Measurements from ENCODE around the gene DNAJC15. TPM values are rescaled to one million over a fixed set of nuclear protein-coding genes. Genes with fewer than 3 reads are reported as not detected.

DNAJC15 gene
- polyA plus RNA-seq, 1 donor, result 26.7 TPM

DNA sequence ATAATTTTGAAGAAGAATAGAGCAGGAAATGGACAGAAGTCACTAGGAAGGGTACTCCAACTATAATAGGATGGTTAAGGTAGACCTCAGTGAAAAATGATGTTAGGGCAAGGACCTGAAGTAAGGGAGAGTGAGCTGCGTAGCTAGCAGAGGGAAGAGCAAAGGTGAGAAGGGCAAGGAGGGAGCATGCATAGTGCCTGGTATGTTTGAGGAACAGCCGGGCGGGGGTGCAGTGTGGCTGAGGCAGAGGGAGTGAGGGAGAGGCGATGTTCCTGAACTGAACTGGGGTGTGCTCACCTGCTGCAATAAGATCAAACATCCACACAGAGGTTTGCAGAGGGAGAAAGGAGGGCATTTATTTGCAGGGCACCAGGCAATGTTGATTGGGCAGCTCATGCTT, 110.4 kb downstream of the DNAJC15 start:
- no CpG with 5 or more reads among the region's 4 CpGs for WGBS (ENCODE audit: insufficient coverage, low lambda C conversion rate)
- no peaks in the 10 kb centered on the region for H3K36me3 ChIP-seq (ENCODE audit: control insufficient read depth, insufficient read depth, low read length)
- DNase-seq, result no peak
- no peaks in the 10 kb centered on the region for H3K9me3 ChIP-seq (ENCODE audit: control insufficient read depth, low read depth, low read length)
- no peaks in the 10 kb centered on the region for H3K4me1 ChIP-seq (ENCODE audit: control insufficient read depth, insufficient read depth, low read length)
- H3K4me3 ChIP-seq (ENCODE audit: low read length), result no peak overlapping the region
- peaks cover 2% of the 10 kb centered on the region for H3K27me3 ChIP-seq (ENCODE audit: control insufficient read depth, insufficient read depth, low read length)
- H3K27ac ChIP-seq (ENCODE audit: low read length), result no peak overlapping the region

DNA sequence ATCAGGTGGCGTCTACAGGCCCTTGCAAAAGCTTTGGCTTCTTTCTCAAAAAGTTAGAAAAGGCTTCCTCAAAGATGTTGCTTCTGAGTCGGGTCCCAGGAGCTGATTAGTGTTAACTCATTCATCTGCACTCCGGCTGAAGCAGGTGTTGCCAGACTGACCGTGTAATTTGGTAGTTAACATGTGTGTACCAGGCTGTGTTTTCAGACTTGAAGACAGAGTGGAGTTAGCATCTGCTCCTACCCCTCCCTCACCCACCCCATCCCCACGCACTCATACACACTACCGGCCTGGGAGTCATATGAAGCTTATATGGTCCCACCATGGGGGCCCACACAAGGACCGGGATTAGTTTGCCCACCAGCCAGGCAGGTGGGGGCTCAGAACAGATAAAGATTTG, 111.5 kb downstream of the DNAJC15 start:
- Histone ChIP-seq H3K4me1 (ENCODE audit: control insufficient read depth, insufficient read depth, low read length) (no peaks in the 10 kb centered on the region), H3K9me3 (ENCODE audit: control insufficient read depth, low read depth, low read length) (no peaks in the 10 kb centered on the region), H3K36me3 (ENCODE audit: control insufficient read depth, insufficient read depth, low read length) (no peaks in the 10 kb centered on the region), H3K27me3 (ENCODE audit: control insufficient read depth, insufficient read depth, low read length) (peaks cover 2% of the 10 kb centered on the region), H3K4me3 (ENCODE audit: low read length) (no peak overlapping the region), H3K27ac (ENCODE audit: low read length) (no peak overlapping the region)
- DNase-seq, result no peak
- no CpG with 5 or more reads among the region's 7 CpGs for WGBS (ENCODE audit: insufficient coverage, low lambda C conversion rate)

DNA sequence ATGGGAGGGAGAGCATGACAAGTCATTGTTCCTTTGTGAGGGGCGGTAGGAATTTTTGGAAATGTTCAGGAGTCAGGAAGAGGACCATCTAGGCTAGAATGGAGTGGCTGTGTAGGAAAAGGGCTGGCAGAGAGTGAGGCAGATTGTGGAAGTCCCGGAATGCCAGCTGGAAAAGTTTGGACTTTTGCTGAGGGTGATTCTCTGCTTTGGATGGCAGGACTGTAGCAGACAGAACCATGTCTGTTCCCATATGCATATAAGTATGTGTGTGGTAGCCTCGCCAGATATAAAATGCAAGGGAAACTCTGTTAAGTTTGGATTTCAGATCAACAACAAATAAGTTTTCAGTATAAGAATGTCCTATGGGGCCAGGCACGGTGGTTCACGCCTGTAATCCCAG, 112.1 kb downstream of the DNAJC15 start:
- Histone ChIP-seq H3K36me3 (ENCODE audit: control insufficient read depth, insufficient read depth, low read length) (no peaks in the 10 kb centered on the region), H3K4me1 (ENCODE audit: control insufficient read depth, insufficient read depth, low read length) (no peaks in the 10 kb centered on the region), H3K9me3 (ENCODE audit: control insufficient read depth, low read depth, low read length) (no peaks in the 10 kb centered on the region), H3K4me3 (ENCODE audit: low read length) (no peak overlapping the region), H3K27me3 (ENCODE audit: control insufficient read depth, insufficient read depth, low read length) (no peaks in the 10 kb centered on the region), H3K27ac (ENCODE audit: low read length) (no peak overlapping the region)
- no peak for DNase-seq
- no CpG with 5 or more reads among the region's 5 CpGs for WGBS (ENCODE audit: insufficient coverage, low lambda C conversion rate)

DNA sequence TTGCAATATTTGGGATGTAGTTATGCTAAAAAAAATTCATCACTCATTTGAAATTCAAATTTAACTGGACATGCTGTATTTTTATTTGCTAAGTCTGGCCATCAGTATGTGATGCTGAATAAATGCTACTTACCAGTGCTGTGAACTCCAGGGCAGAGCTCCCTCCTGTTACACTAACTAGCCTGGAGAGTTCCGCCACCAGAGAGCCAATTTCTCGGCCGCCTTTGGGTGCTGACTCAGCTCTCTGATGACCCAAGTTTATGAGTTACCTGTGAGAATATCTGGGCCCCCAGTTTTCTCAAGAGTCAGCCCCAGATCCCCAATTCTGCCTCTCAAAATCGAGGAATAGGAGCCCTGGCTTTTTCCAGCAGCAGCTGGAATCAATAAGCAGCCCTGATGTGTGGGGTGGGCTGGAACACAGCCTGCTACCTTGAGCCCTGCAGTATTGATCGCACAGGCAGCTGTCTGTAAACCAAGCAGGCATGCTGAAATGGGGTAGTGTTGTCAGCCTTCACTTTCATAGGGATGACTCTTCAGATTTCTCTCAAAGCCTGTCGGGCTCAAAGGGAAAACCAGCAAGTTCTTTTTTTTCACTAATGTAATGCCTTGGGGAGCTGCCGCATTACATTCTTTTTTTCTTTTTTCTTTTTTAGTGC, 113.7 kb downstream of the DNAJC15 start:
- 80% methylated on average over 1 of the region's 7 CpGs for WGBS (ENCODE audit: insufficient coverage, low lambda C conversion rate)
- no peak for DNase-seq
- Histone ChIP-seq H3K9me3 (ENCODE audit: control insufficient read depth, low read depth, low read length) (no peaks in the 10 kb centered on the region), H3K4me3 (ENCODE audit: low read length) (no peak overlapping the region), H3K27me3 (ENCODE audit: control insufficient read depth, insufficient read depth, low read length) (no peaks in the 10 kb centered on the region), H3K4me1 (ENCODE audit: control insufficient read depth, insufficient read depth, low read length) (no peaks in the 10 kb centered on the region), H3K27ac (ENCODE audit: low read length) (no peak overlapping the region), H3K36me3 (ENCODE audit: control insufficient read depth, insufficient read depth, low read length) (no peaks in the 10 kb centered on the region)

DNA sequence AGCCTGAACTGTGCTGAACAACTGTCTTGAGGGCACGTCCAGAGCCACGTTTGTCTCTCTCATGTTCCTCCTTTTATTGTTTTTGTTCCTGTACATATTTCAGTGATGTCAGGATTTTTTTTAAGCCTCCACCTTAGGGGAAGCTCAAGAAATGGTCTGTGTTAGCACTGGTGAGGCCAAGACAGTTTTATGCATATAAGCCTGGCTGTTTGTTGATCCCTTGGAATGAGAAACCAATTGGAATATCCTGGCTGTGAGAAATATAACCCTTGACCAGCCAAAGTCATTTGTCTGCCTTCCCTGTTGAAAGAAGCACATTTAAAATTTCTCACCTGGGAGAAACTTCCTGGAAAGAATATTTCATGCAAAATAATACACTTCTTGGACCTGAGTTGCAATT, 115.8 kb downstream of the DNAJC15 start:
- no peak overlapping the region for H3K4me3 ChIP-seq (ENCODE audit: low read length)
- H3K27ac ChIP-seq (ENCODE audit: low read length), result no peak overlapping the region
- H3K36me3 ChIP-seq (ENCODE audit: control insufficient read depth, insufficient read depth, low read length), result no peaks in the 10 kb centered on the region
- DNase-seq, result no peak
- no peaks in the 10 kb centered on the region for H3K4me1 ChIP-seq (ENCODE audit: control insufficient read depth, insufficient read depth, low read length)
- no peaks in the 10 kb centered on the region for H3K27me3 ChIP-seq (ENCODE audit: control insufficient read depth, insufficient read depth, low read length)
- 70% methylated on average over 2 of the region's 2 CpGs for WGBS (ENCODE audit: insufficient coverage, low lambda C conversion rate)
- H3K9me3 ChIP-seq (ENCODE audit: control insufficient read depth, low read depth, low read length), result no peaks in the 10 kb centered on the region

DNA sequence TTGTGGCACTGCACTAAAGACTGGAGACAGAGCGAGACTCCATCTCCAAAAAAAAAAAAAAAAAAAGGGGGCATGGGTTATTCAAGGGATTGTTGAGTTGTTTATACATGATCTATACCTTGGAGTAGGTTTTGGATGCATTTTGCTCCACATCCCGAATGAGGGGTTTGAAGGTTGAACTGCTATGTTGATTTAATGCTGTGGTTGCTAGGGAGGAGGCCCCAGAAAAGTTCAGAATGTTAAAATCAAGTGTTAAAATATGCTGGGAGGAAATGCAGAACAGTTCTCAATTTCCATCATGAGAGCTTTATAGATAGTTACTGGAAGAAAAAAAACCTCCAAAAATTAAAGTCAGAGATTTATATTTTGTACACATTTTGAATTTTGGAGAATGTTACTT, 116.5 kb downstream of the DNAJC15 start:
- H3K27ac ChIP-seq (ENCODE audit: low read length), result no peak overlapping the region
- DNase-seq, result no peak
- H3K4me1 ChIP-seq (ENCODE audit: control insufficient read depth, insufficient read depth, low read length), result no peaks in the 10 kb centered on the region
- no peaks in the 10 kb centered on the region for H3K36me3 ChIP-seq (ENCODE audit: control insufficient read depth, insufficient read depth, low read length)
- H3K27me3 ChIP-seq (ENCODE audit: control insufficient read depth, insufficient read depth, low read length), result peaks cover 4% of the 10 kb centered on the region
- no peaks in the 10 kb centered on the region for H3K9me3 ChIP-seq (ENCODE audit: control insufficient read depth, low read depth, low read length)
- WGBS (ENCODE audit: insufficient coverage, low lambda C conversion rate), result 50% methylated on average over 1 of the region's 2 CpGs
- no peak overlapping the region for H3K4me3 ChIP-seq (ENCODE audit: low read length)

DNA sequence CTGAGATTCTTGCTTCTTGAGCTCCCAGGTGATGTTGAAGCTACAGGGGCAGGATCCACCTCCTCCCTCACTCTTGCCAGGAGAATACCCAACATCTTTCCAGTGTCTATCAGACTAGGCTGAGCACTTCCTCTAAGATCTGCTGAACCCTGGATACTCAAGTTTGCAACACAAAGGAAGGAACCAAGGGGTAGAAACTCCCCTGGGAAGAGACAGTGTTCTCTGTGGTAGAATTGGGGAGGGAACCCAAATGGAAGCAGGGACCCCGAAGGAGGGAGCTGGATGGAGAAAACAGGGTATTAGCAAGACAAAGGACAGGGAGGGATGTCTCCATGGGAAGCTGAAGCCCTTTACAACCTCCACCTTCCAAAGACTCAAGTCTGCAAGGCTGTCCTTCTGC, 117.6 kb downstream of the DNAJC15 start:
- WGBS (ENCODE audit: insufficient coverage, low lambda C conversion rate), result no CpG with 5 or more reads among the region's 1 CpG

DNA sequence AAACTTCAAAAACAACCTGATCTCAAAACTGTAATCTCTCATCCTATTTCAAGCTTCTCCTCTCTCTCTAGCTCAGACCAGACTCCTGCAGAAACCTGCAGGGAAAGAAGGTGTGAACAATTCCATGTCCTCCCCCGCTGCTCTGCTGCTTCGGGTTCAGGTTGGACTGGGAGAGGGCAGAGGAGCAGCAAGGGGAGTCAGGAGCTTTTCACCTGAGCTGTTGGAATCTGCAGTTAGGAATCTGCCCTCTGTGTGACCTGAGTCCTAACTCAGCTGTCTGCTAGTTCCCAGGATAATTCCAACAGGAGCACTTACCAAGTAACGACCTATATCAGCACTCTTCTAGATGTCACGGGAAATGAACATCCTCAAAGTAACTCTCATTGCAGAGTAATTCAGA, 118.3 kb downstream of the DNAJC15 start:
- Histone ChIP-seq H3K36me3 (ENCODE audit: control insufficient read depth, insufficient read depth, low read length) (no peaks in the 10 kb centered on the region), H3K4me1 (ENCODE audit: control insufficient read depth, insufficient read depth, low read length) (no peaks in the 10 kb centered on the region), H3K27ac (ENCODE audit: low read length) (no peak overlapping the region), H3K4me3 (ENCODE audit: low read length) (no peak overlapping the region), H3K27me3 (ENCODE audit: control insufficient read depth, insufficient read depth, low read length) (peaks cover 4% of the 10 kb centered on the region), H3K9me3 (ENCODE audit: control insufficient read depth, low read depth, low read length) (no peaks in the 10 kb centered on the region)
- WGBS (ENCODE audit: insufficient coverage, low lambda C conversion rate), result no CpG with 5 or more reads among the region's 4 CpGs
- DNase-seq, result no peak

More for the DNA sequence above, 117.6 kb downstream of the DNAJC15 start:
- Histone ChIP-seq H3K36me3 (ENCODE audit: control insufficient read depth, insufficient read depth, low read length) (no peaks in the 10 kb centered on the region), H3K27me3 (ENCODE audit: control insufficient read depth, insufficient read depth, low read length) (peaks cover 4% of the 10 kb centered on the region), H3K27ac (ENCODE audit: low read length) (no peak overlapping the region), H3K9me3 (ENCODE audit: control insufficient read depth, low read depth, low read length) (no peaks in the 10 kb centered on the region), H3K4me3 (ENCODE audit: low read length) (no peak overlapping the region), H3K4me1 (ENCODE audit: control insufficient read depth, insufficient read depth, low read length) (no peaks in the 10 kb centered on the region)
- no peak for DNase-seq

DNA sequence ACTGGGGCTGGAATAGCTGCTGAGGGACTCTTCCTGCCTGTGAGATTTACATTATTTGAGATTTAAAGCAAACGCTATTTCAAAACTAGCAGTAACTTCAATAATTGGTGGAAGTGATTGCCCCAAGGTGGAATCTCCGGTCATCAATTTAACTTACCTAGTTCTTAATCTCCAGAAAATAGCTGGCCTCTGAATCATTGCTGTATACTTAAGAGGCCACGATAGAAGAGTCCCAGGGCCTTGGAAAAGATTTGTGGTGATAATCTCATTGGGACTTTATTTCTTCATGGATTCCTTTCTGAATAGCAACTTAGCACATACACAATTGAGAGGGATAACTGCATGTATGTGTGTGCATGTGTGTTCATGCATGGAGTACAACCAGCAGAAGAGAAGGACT, 120.2 kb downstream of the DNAJC15 start:
- H3K9me3 ChIP-seq (ENCODE audit: control insufficient read depth, low read depth, low read length), result no peaks in the 10 kb centered on the region
- H3K27me3 ChIP-seq (ENCODE audit: control insufficient read depth, insufficient read depth, low read length), result peaks cover 8% of the 10 kb centered on the region
- no CpG with 5 or more reads among the region's 3 CpGs for WGBS (ENCODE audit: insufficient coverage, low lambda C conversion rate)
- H3K4me1 ChIP-seq (ENCODE audit: control insufficient read depth, insufficient read depth, low read length), result no peaks in the 10 kb centered on the region
- DNase-seq, result no peak
- no peak overlapping the region for H3K27ac ChIP-seq (ENCODE audit: low read length)
- H3K4me3 ChIP-seq (ENCODE audit: low read length), result no peak overlapping the region
- no peaks in the 10 kb centered on the region for H3K36me3 ChIP-seq (ENCODE audit: control insufficient read depth, insufficient read depth, low read length)

DNA sequence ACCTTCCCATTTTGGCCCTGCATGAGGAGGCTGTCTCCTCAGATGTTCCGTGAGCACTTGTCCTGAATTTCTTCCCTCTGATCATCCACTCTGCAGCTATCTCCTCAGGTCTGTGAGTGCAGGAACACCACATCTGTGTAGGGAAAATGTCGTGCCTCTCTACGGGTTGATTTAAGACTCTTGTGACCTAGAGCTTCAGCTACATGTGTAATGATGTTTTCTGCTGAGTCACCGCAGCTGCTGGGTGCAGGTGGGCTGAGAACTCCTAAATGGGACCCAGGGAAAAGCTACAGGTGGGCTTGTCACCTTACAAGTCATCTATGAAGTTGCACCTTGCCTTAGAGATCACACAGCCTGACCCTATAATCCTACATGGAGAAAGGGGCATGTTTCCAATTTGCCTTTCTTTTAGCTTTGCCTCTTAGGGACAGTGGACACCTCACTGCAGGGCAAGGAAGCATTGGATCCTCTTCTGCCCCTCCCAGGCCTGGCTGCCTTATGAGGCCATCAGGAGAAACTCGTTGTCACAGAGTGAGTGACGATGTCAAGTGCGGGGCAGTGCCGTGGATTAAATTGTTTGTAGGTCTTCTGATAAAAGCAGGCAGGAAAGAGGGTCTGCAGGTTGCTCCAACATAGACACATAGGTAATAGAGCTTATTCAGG, 122.3 kb downstream of the DNAJC15 start:
- no peaks in the 10 kb centered on the region for H3K4me1 ChIP-seq (ENCODE audit: control insufficient read depth, insufficient read depth, low read length)
- no peaks in the 10 kb centered on the region for H3K36me3 ChIP-seq (ENCODE audit: control insufficient read depth, insufficient read depth, low read length)
- H3K4me3 ChIP-seq (ENCODE audit: low read length), result no peak overlapping the region
- no peak overlapping the region for H3K27ac ChIP-seq (ENCODE audit: low read length)
- no peak for DNase-seq
- H3K27me3 ChIP-seq (ENCODE audit: control insufficient read depth, insufficient read depth, low read length), result peaks cover 8% of the 10 kb centered on the region
- no CpG with 5 or more reads among the region's 8 CpGs for WGBS (ENCODE audit: insufficient coverage, low lambda C conversion rate)
- no peaks in the 10 kb centered on the region for H3K9me3 ChIP-seq (ENCODE audit: control insufficient read depth, low read depth, low read length)

DNA sequence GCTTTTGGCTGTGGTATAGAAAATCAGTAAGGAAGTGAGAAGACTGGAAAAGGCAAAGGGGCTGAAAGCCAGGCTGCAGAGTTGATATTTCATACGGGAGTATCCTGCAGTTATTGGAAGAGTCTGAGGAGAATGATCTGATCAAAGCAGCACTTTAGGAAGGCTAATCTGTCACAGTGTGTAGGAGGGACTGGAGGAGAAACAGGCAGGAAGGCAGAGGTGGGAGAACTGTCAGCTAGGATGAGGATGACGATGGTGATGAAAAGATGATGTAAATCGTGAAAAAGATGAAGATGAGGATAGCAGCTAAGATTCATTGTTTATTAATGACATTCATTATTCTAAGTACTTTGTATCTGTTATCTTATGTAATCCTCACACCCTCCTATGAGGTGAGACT, 123.0 kb downstream of the DNAJC15 start:
- Histone ChIP-seq H3K4me3 (ENCODE audit: low read length) (no peak overlapping the region), H3K9me3 (ENCODE audit: control insufficient read depth, low read depth, low read length) (no peaks in the 10 kb centered on the region), H3K27me3 (ENCODE audit: control insufficient read depth, insufficient read depth, low read length) (peaks cover 8% of the 10 kb centered on the region), H3K4me1 (ENCODE audit: control insufficient read depth, insufficient read depth, low read length) (no peaks in the 10 kb centered on the region), H3K27ac (ENCODE audit: low read length) (no peak overlapping the region), H3K36me3 (ENCODE audit: control insufficient read depth, insufficient read depth, low read length) (no peaks in the 10 kb centered on the region)
- WGBS (ENCODE audit: insufficient coverage, low lambda C conversion rate), result 74% methylated on average over 2 of the region's 3 CpGs
- DNase-seq, result no peak
